ENCODE measurements around the gene ITK.

The ITK gene

DNA sequence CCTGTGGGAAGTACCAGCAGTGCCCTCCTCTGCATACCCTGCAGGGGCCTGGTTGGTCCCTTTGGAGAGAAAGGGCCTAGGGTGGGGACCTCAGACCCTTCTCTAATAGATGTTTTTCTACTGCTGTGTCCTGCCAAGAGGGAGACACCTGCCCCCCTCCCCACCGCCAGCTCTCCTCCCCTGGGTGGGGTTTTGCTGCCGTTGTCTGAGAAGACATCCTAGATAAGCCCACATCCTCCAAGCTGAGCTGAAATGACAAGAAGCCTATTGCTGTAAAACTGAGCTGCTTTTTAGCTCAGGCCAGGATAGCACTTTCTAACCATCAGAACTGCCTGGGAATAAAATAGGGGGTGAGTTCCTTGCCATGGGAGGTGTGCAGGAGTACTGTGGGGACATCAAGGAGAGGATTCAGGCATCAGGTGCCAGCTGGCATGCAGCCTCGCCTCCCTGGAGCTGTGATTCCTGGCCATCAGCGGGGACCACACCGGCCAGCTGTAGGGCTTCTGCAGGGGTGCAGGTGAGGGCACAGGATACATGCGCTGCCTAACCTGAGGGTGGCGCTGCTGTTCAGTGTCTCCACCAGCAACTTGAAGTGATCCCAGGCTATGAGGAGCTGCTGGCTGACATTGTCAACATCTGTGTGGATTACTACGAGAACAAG is 123.2 kb downstream of the ITK start:
- Histone ChIP-seq H3K27ac (ENCODE audit: low read length) (no peak overlapping the region), H2AFZ (ENCODE audit: low read depth, low read length) (no peak overlapping the region), H3K4me1 (ENCODE audit: insufficient read depth, low read length) (no peaks in the 10 kb centered on the region), H4K20me1 (ENCODE audit: insufficient read depth, low read length) (peaks cover 19% of the 10 kb centered on the region), H3K79me2 (ENCODE audit: insufficient read depth, low read length) (peaks cover 19% of the 10 kb centered on the region), H3K4me2 (ENCODE audit: insufficient read depth, low read length) (no peak overlapping the region), H3K4me3 (ENCODE audit: low read depth in 1 of 2, low read length in 2 of 2) (no peak overlapping the region), H3K9me3 (ENCODE audit: insufficient read depth, low read length, severe bottlenecking) (no peaks in the 10 kb centered on the region), H3K9ac (ENCODE audit: low read depth, low read length) (no peak overlapping the region), H3K36me3 (ENCODE audit: insufficient read depth, low read length) (peaks cover 97% of the 10 kb centered on the region), H3K27me3 (ENCODE audit: insufficient read depth, low read length, poor library complexity) (no peaks in the 10 kb centered on the region)
- ATAC-seq (ENCODE audit: insufficient read depth, low read depth) (peak; percentile 47; the same call in 2 of the 3 replicates), DNase-seq (no peak)
- no peak for TF ChIP-seq EZH2 (IDR thresholded peaks at IDR 0.05; ENCODE audit: borderline replicate concordance, low read depth, low read length, severe bottlenecking)
- TF ChIP-seq, protein P1, sequence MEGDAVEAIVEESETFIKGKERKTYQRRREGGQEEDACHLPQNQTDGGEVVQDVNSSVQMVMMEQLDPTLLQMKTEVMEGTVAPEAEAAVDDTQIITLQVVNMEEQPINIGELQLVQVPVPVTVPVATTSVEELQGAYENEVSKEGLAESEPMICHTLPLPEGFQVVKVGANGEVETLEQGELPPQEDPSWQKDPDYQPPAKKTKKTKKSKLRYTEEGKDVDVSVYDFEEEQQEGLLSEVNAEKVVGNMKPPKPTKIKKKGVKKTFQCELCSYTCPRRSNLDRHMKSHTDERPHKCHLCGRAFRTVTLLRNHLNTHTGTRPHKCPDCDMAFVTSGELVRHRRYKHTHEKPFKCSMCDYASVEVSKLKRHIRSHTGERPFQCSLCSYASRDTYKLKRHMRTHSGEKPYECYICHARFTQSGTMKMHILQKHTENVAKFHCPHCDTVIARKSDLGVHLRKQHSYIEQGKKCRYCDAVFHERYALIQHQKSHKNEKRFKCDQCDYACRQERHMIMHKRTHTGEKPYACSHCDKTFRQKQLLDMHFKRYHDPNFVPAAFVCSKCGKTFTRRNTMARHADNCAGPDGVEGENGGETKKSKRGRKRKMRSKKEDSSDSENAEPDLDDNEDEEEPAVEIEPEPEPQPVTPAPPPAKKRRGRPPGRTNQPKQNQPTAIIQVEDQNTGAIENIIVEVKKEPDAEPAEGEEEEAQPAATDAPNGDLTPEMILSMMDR (IDR thresholded peaks at IDR 0.05; ENCODE audit: borderline replicate concordance, extremely low read depth, low read length, poor library complexity, severe bottlenecking) = peak; percentile 47

All from DND-41 (cell line).